Measurements from ENCODE around the gene GUCY2D.
A peak's percentile ranks its signal among the peaks of the same experiment; 100 is the strongest.

GUCY2D gene

GRCh38 chr17:7969433-7969832, 33.0 kb upstream of the GUCY2D start:
- TF ChIP-seq CTCF (conservative IDR thresholded peaks at IDR 0.05; ENCODE audit: low read length) = no peak
- peak; percentile 32 for DNase-seq (ENCODE audit: low read depth)
- no peak overlapping the region for H3K4me3 ChIP-seq (ENCODE audit: low read length)

- no peak overlapping the region for H3K4me3 ChIP-seq (ENCODE audit: low read length)
- no peak for TF ChIP-seq CTCF (conservative IDR thresholded peaks at IDR 0.05; ENCODE audit: low read length)
- DNase-seq (ENCODE audit: low read depth) = no peak
Measured at GRCh38 chr17:7971651-7972050, 30.8 kb upstream of the GUCY2D start.

GRCh38 chr17:7972131-7972785, 30.2 kb upstream of the GUCY2D start:
- peak; percentile 34; the same call in 1 of the 2 replicates for TF ChIP-seq CTCF (conservative IDR thresholded peaks at IDR 0.05; ENCODE audit: low read length)
- no peak for DNase-seq (ENCODE audit: low read depth)
- H3K4me3 ChIP-seq (ENCODE audit: low read length) = no peak overlapping the region

- no peak overlapping the region for H3K4me3 ChIP-seq (ENCODE audit: low read length)
- TF ChIP-seq CTCF (conservative IDR thresholded peaks at IDR 0.05; ENCODE audit: low read length) = no peak
- DNase-seq (ENCODE audit: low read depth) = no peak
Measured at GRCh38 chr17:7974638-7975131, 27.7 kb upstream of the GUCY2D start.

- TF ChIP-seq CTCF (conservative IDR thresholded peaks at IDR 0.05; ENCODE audit: low read length) = no peak
- H3K4me3 ChIP-seq (ENCODE audit: low read length) = no peak overlapping the region
- DNase-seq (ENCODE audit: low read depth) = no peak
Measured at GRCh38 chr17:7977039-7977438, 25.4 kb upstream of the GUCY2D start.

- TF ChIP-seq CTCF (conservative IDR thresholded peaks at IDR 0.05; ENCODE audit: low read length) = no peak
- no peak for DNase-seq (ENCODE audit: low read depth)
- H3K4me3 ChIP-seq (ENCODE audit: low read length) = no peak overlapping the region
Measured at GRCh38 chr17:7977805-7978204, 24.6 kb upstream of the GUCY2D start.

GRCh38 chr17:7982173-7982572, 20.2 kb upstream of the GUCY2D start:
- peak; percentile 56 for DNase-seq (ENCODE audit: low read depth)
- no peak for TF ChIP-seq CTCF (conservative IDR thresholded peaks at IDR 0.05; ENCODE audit: low read length)
- no peak overlapping the region for H3K4me3 ChIP-seq (ENCODE audit: low read length)
